ENCODE results near the gene PLPP3. TPM values are rescaled to one million over a fixed set of nuclear protein-coding genes. Genes with fewer than 3 reads are reported as not detected.

PLPP3 gene
- total RNA-seq, 1 experiment from 2014 or later, result 26.7 TPM

GRCh38 chr1:56448529-56449300, 130.6 kb downstream of the PLPP3 start:
- Histone ChIP-seq H3K23me2 (ENCODE audit: insufficient read length, low read depth, low read length, poor library complexity, severe bottlenecking) (no peaks in the 10 kb centered on the region), H3K9ac (ENCODE audit: extremely low read depth, insufficient read length, low read length) (no peak overlapping the region), H2BK5ac (ENCODE audit: insufficient read length, low read length) (no peak overlapping the region), H4K5ac (ENCODE audit: insufficient read length, low read depth, low read length) (no peak overlapping the region), H3K79me1 (ENCODE audit: insufficient read depth, low read depth, low read length, poor library complexity, severe bottlenecking) (no peaks in the 10 kb centered on the region), H3K4me2 (ENCODE audit: insufficient read depth, insufficient read length, low read length) (no peak overlapping the region), H3K56ac (ENCODE audit: insufficient read length, low read depth, low read length) (no peak overlapping the region), H2BK12ac (ENCODE audit: insufficient read length, low read depth, low read length) (no peak overlapping the region), H3K27ac (ENCODE audit: insufficient read length, low read depth, low read length) (no peak overlapping the region), H3K9me3 (ENCODE audit: control insufficient read depth, low read depth, low read length) (no peaks in the 10 kb centered on the region), H4K8ac (replicated peaks; ENCODE audit: insufficient read length, low read depth, low read length) (no peak overlapping the region), H2BK20ac (ENCODE audit: low read depth, low read length, poor library complexity, severe bottlenecking) (no peak overlapping the region), H3K23ac (ENCODE audit: insufficient read length, low read depth, low read length) (no peak overlapping the region), H3T11ph (ENCODE audit: low read length) (no peak overlapping the region), H2AK5ac (ENCODE audit: insufficient read length, low read length) (no peak overlapping the region), H4K20me1 (ENCODE audit: control insufficient read depth, insufficient read depth, insufficient read length) (no peaks in the 10 kb centered on the region), H3K14ac (ENCODE audit: insufficient read depth, low read length) (no peak overlapping the region), H2AFZ (ENCODE audit: low read length) (no peak overlapping the region), H3K4me1 (ENCODE audit: insufficient read depth, low read length) (peaks cover 21% of the 10 kb centered on the region), H2BK120ac (ENCODE audit: low read depth, low read length, poor library complexity, severe bottlenecking) (no peak overlapping the region), H3K18ac (ENCODE audit: insufficient read length, low read depth, low read length) (no peak overlapping the region), H3K27me3 (ENCODE audit: insufficient read depth, low read length) (no peaks in the 10 kb centered on the region; the same call in 1 of the 2 replicates), H3K4ac (ENCODE audit: low read depth, low read length) (no peak overlapping the region), H2BK15ac (ENCODE audit: low read depth, low read length) (no peak overlapping the region), H4K91ac (ENCODE audit: insufficient read length, low read depth, low read length) (no peak overlapping the region), H3K79me2 (ENCODE audit: insufficient read depth, low read length) (no peaks in the 10 kb centered on the region)
- no peak overlapping the region for H3K27ac Mint-ChIP-seq
- H3K9me3 Mint-ChIP-seq, result no peaks in the 10 kb centered on the region
- H3K36me3 Mint-ChIP-seq (ENCODE audit: insufficient read depth in 1 of 3, low read depth in 3 of 3), result no peaks in the 10 kb centered on the region; a peak in 1 of 7 replicates
- no peak for DNase-seq
- peaks cover 37 to 44% of the 10 kb centered on the region in 2 experiments for H3K4me1 Mint-ChIP-seq
- peaks cover 10% of the 10 kb centered on the region for H3K27me3 Mint-ChIP-seq (ENCODE audit: low read depth)
- TF ChIP-seq CTCF (conservative IDR thresholded peaks at IDR 0.05), result no peak
- no CpG with 5 or more reads among the region's 12 CpGs for WGBS (ENCODE audit: extremely low coverage, insufficient read length, low lambda C conversion rate)
- H3K4me3 Mint-ChIP-seq, result no peak overlapping the region

All from H9 (cell line).